ENCODE data around the gene ZDHHC18.

Gene ZDHHC18

GRCh38 chr1:26861286-26861701, 34.8 kb downstream of the ZDHHC18 start:
- H3K79me2 ChIP-seq (ENCODE audit: low read length): no peaks in the 10 kb centered on the region
- H3K4me1 ChIP-seq (ENCODE audit: low read length): peaks cover 19% of the 10 kb centered on the region
- H3K36me3 ChIP-seq (replicated peaks; ENCODE audit: insufficient read depth, low read length): no peaks in the 10 kb centered on the region
- no peak overlapping the region for H3K4me3 ChIP-seq (ENCODE audit: low read length)
- H3K9me2 ChIP-seq (replicated peaks; ENCODE audit: insufficient read depth, low read length): no peaks in the 10 kb centered on the region
- no peak for DNase-seq
- TF ChIP-seq EZH2 (optimal IDR thresholded peaks at IDR 0.05; ENCODE audit: low read depth, low read length) (no peak), CTCF (IDR thresholded peaks at IDR 0.05; ENCODE audit: low read length) (no peak)
- H4K20me1 ChIP-seq (ENCODE audit: insufficient read depth, low read length): no peaks in the 10 kb centered on the region
- no peak overlapping the region for H3K4me2 ChIP-seq (ENCODE audit: low read depth, low read length)
- no peaks in the 10 kb centered on the region for H3K9me3 ChIP-seq (replicated peaks; ENCODE audit: insufficient read depth, low read length)
- no peak overlapping the region for H3K27ac ChIP-seq (ENCODE audit: low read length)
- H3K27me3 ChIP-seq (replicated peaks; ENCODE audit: insufficient read depth, low read length): no peaks in the 10 kb centered on the region
- H3F3A ChIP-seq (ENCODE audit: insufficient read depth, low read length): peaks cover 39% of the 10 kb centered on the region
- no peak overlapping the region for H2AFZ ChIP-seq (ENCODE audit: low read length)
- H3K9ac ChIP-seq (ENCODE audit: low read length): no peak overlapping the region

GRCh38 chr1:26861889-26862378, 35.4 kb downstream of the ZDHHC18 start:
- no peak for DNase-seq
- H4K20me1 ChIP-seq (ENCODE audit: insufficient read depth, low read length): no peaks in the 10 kb centered on the region
- TF ChIP-seq EZH2phosphoT487 (IDR thresholded peaks at IDR 0.05; ENCODE audit: low read length) (no peak), CTCF (IDR thresholded peaks at IDR 0.05; ENCODE audit: low read length) (no peak), EZH2 (optimal IDR thresholded peaks at IDR 0.05; ENCODE audit: low read depth, low read length) (no peak)
- H3K27me3 ChIP-seq (replicated peaks; ENCODE audit: insufficient read depth, low read length): no peaks in the 10 kb centered on the region
- peak overlapping the region; percentile 49; the same call in 1 of the 2 replicates for H2AFZ ChIP-seq (ENCODE audit: low read length)
- no peaks in the 10 kb centered on the region for H3K9me2 ChIP-seq (replicated peaks; ENCODE audit: insufficient read depth, low read length)
- no peaks in the 10 kb centered on the region for H3K9me3 ChIP-seq (replicated peaks; ENCODE audit: insufficient read depth, low read length)
- no peaks in the 10 kb centered on the region for H3K36me3 ChIP-seq (replicated peaks; ENCODE audit: insufficient read depth, low read length)
- peak overlapping the region; percentile 35; the same call in 1 of the 2 replicates for H3K9ac ChIP-seq (ENCODE audit: low read length)
- H3K4me1 ChIP-seq (ENCODE audit: low read length): peaks cover 19% of the 10 kb centered on the region
- H3F3A ChIP-seq (ENCODE audit: insufficient read depth, low read length): peaks cover 39% of the 10 kb centered on the region
- H3K4me2 ChIP-seq (ENCODE audit: low read depth, low read length): peak overlapping the region; percentile 96; the same call in 1 of the 2 replicates
- H3K79me2 ChIP-seq (ENCODE audit: low read length): no peaks in the 10 kb centered on the region
- H3K4me3 ChIP-seq (ENCODE audit: low read length): no peak overlapping the region
- H3K27ac ChIP-seq (ENCODE audit: low read length): no peak overlapping the region

GRCh38 chr1:26862781-26863684, 36.5 kb downstream of the ZDHHC18 start, which contains the start of gene SFN:
TSS of gene SFN (plus strand) at chr1:26863149. CDS start at chr1:26863213, 64 bp downstream.
- Histone ChIP-seq H2AFZ (ENCODE audit: low read length) (peak within 1 kb of the TSS; percentile 69), H3K4me2 (ENCODE audit: low read depth, low read length) (peak within 1 kb of the TSS; percentile 96), H4K20me1 (ENCODE audit: insufficient read depth, low read length) (no peaks in the 10 kb centered on the region), H3K79me2 (ENCODE audit: low read length) (no peaks in the 10 kb centered on the region), H3K4me3 (ENCODE audit: low read length) (peak within 1 kb of the TSS; percentile 88), H3K9me2 (replicated peaks; ENCODE audit: insufficient read depth, low read length) (no peaks in the 10 kb centered on the region), H3K36me3 (replicated peaks; ENCODE audit: insufficient read depth, low read length) (no peaks in the 10 kb centered on the region), H3K9me3 (replicated peaks; ENCODE audit: insufficient read depth, low read length) (no peaks in the 10 kb centered on the region), H3F3A (ENCODE audit: insufficient read depth, low read length) (peaks cover 39% of the 10 kb centered on the region), H3K27ac (ENCODE audit: low read length) (peak within 1 kb of the TSS; percentile 96; the same call in 1 of the 2 replicates), H3K4me1 (ENCODE audit: low read length) (peaks cover 19% of the 10 kb centered on the region), H3K27me3 (replicated peaks; ENCODE audit: insufficient read depth, low read length) (no peaks in the 10 kb centered on the region), H3K9ac (ENCODE audit: low read length) (peak within 1 kb of the TSS; percentile 88; the same call in 1 of the 2 replicates)
- TF ChIP-seq EZH2phosphoT487 (IDR thresholded peaks at IDR 0.05; ENCODE audit: low read length) (no peak), EZH2 (optimal IDR thresholded peaks at IDR 0.05; ENCODE audit: low read depth, low read length) (no peak), CTCF (IDR thresholded peaks at IDR 0.05; ENCODE audit: low read length) (peak; percentile 79)
- peak; percentile 77 for DNase-seq
